Stimulated activated CD4-positive, alpha-beta T cell treated with anti-CD3 and anti-CD28 coated beads, Interleukin-15, amount 100 ng/mL, for 48 hours (primary cell): ENCODE measurements around the gene MED12L.
"Not testable (repeated sequence)": the region's sequence is repeated elsewhere in the genome, so short reads cannot be mapped to it uniquely, and the experiment has no call there.

Experiments
- DNase-seq, 2 donors: peaks; one replicate each; pipeline ENCODE4 v3.0.0-alpha.2; 2020; ENCODE audit warnings: low read depth in 2 of 2

Gene MED12L, protein sequence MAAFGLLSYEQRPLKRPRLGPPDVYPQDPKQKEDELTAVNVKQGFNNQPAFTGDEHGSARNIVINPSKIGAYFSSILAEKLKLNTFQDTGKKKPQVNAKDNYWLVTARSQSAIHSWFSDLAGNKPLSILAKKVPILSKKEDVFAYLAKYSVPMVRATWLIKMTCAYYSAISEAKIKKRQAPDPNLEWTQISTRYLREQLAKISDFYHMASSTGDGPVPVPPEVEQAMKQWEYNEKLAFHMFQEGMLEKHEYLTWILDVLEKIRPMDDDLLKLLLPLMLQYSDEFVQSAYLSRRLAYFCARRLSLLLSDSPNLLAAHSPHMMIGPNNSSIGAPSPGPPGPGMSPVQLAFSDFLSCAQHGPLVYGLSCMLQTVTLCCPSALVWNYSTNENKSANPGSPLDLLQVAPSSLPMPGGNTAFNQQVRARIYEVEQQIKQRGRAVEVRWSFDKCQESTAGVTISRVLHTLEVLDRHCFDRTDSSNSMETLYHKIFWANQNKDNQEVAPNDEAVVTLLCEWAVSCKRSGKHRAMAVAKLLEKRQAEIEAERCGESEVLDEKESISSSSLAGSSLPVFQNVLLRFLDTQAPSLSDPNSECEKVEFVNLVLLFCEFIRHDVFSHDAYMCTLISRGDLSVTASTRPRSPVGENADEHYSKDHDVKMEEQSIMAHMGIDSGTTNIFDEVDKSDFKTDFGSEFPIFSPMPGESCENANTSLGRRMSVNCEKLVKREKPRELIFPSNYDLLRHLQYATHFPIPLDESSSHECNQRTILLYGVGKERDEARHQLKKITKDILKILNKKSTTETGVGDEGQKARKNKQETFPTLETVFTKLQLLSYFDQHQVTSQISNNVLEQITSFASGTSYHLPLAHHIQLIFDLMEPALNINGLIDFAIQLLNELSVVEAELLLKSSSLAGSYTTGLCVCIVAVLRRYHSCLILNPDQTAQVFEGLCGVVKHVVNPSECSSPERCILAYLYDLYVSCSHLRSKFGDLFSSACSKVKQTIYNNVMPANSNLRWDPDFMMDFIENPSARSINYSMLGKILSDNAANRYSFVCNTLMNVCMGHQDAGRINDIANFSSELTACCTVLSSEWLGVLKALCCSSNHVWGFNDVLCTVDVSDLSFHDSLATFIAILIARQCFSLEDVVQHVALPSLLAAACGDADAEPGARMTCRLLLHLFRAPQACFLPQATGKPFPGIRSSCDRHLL (N-terminal part only)

DNA sequence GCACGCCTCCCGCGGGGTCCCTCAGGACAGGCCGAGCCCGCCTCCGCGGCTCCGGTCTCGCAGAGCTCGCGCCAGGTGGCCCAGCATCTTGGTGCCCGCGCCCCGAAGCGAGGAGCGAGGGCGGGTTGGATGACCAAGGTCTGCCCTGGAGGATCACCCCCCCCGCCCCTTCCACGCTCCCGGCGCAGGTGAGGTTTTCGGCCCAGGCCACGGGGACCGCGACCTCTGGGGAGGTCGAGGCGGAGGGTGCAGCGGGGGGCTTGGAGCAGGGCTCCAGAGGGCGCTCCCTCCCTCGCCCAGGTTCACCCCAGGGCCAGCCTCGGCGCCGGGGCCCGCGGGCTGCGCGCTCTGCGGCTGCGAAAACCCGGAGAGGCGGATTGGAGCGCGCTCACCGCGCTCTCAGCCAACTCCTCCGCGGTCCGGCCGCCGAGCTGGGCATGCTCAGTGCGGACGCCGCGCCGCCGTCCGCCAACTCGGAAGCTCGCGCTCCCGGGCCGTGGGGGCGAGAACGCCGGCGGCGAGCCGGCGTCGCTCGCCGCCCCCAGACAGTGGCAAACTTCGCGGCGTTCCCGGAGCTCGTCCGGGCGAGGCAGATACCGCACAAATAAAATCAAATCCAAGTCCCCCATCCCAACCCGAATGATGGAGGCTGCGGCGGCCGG is at the start of gene MED12L:
MED12L (plus strand) TSS at position 438 of the 662 bp plus-strand sequence. CDS start 1,263 bp downstream, outside the sequence.
- peak in 1 of 2 donors; percentile 56 for DNase-seq

DNA sequence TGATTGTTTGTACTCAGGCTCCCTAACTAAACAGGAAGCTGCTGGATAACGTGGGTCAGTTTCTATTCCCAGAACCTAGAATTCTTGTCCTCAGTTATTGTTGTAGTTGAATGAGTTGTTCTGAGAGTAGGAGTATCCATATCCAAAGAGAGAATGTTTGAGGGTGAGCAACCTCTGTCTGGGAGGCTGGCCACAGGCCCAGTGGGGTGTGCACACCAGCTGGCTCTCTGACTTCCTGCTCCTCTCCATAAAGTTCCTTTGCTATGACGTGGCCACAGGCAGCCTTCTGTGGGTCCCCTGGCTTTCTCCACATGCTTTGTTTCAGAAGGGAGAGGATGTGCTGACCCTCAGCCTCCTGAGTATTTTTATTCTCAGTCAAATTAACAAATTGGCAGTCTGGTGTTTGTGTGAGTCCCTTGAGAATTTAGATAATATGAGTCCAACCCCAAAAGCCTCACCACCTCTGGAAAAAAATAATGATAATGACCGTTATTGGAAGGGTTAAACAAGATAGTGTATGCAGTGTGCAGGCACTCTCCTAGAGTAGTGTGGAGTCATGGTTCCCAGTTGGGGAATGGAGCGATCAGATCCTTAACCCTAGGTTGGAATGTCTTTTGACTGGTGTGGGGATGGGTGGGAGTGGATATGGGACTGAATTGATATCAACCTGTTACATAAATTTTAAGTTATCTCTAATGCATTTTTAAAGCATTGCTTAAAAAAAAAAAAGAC is 47.6 kb upstream of the MED12L start:
- DNase-seq: no peak

DNA sequence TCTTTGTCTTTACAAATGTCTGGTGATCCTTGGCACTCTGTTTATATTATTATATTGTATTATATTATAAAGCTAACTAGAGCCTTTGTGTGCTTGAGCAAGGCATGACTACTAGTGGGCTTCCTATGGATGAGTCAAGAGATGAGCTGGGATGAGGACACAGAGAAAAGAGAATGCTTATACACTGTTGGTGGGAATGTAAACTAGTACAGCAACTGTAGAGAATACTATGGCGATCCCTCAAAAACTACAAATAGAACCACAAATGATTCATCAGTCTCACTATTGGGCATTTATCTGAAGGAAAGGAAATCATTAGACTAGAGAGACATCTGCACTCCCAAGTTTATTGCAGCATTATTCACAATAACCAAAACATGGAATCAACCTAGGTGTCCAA is 40.8 kb upstream of the MED12L start:
- no peak for DNase-seq

DNA sequence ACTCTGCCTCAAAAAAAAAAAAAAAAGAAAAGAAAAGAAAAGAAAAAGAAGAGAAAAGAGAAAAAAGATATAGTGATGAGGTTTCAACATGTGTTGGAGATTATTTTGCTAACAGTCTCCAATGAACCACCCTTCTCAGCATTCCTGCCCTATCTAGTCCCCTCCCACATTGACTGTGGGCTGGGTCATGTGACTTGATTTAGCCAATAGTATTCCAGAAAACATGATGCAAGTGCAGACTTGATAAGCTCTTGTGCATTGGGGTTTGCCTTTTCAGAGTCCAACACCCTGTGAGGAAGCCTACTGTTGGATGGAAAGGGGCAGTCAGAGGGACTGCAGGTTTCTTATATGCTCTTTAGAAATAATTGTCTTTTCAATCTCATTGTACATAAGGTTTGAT is 37.8 kb upstream of the MED12L start:
- no peak for DNase-seq

DNA sequence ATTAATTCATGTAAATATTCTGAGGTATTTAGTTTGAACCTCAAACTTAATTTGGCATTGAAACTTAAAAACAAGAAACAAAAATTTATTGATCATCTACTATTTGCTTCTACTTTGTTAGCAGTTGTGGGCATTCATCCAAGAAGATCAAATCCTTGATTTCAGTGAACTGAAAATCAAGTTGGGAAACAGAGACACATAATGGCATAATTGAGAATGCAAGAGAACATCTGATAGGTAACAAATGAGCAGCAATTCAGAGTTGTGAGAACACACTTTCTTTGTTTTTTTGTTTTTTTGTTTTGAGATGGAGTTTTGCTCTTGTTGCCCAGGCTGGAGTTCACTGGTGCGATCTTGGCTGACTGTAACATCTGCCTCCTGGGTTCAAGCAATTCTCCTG is 33.9 kb upstream of the MED12L start:
- DNase-seq: no peak

DNA sequence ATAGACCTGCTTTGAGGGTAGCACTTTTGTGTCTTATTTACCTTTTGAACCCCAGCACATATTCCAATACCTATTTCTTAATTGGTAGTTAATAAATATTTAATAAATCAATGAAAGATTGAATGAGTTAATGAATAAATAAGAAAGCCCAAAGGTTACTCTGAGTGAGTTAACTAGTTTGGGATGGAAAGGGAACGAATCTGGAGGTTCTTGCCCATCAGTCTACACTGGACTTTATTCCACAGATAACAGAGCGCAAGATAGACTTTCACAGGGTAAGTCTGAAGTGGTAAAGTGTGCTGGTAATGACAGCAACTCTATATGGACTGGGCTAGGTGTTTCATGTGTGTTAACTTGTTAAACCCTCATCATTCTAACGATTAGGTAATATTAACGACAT is 33.1 kb upstream of the MED12L start:
- no peak for DNase-seq

DNA sequence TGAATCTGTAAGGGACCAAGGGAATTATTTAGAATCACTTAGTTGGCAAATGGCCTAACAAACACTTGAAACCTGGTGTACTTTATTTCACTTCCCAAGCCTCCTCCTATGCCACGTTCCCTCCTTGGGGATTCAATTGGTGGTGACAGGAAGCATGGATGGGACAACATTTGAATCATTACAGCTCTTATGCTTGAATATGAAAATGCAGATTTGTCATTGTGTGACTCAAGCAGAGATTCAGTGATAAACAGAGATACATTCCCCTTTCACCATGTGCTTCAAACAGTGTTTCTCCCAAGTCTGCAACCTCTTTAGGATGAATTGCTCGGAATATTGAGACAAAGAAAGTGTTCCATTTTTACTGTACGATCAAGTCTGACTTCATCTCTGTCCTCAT is 32.7 kb upstream of the MED12L start:
- DNase-seq: no peak

DNA sequence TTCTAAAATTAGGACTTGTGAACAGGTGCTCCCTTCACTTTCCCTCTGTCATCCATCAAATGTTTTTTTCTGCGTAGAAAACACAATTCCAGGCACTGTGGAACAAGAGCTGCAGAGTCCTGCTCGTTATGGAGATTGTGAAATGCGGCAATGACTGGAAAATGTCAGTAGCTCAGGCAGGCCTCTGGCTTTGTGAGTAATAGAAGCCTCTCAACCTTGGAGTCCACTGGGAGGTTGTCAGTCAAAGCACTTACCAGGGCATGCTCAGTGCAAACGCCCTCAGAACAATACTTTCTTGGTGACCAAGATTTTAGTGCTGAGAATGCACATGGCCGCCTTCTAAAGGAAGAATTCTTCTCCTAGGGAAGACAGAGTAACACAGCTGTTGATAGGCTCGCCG is 26.7 kb upstream of the MED12L start:
- no peak for DNase-seq

DNA sequence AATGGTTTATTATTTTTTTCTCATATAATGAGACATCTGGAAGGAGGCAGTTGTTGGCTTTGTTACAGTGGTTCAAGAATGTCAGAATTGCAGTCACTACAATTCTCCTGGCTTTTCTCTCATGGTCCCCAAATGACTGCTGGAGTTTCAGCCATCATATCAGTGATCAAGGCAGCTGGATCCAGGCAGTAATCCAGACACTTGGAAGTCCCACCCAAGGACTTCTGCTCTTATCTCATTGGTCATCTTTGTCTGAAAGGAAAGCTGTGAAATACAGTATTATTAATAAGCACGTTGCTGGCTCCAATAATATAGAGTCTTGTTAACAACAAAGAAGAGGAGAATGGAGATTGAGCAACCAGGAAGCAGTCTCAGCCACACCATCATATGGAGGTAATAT is 22.9 kb upstream of the MED12L start:
- DNase-seq: no peak

DNA sequence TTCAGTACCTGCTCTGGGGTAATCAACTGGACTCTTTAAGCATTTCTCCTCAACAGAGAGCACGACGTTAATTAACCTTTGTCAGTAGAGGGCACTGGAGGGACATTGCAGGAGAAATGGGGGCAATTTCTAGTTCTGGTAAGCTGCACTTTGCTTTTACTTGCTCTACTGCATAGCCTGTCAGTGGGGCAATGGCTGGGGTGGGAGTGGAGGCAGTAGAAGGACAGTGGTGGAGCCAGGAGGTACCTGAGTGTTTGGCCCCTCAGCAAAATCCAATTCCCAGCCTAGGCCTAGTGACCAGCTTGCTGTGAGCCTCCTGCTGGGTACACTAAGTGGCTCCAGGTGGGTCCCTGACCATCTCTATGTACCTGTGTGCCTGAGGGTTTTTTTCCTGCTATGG is 18.3 kb upstream of the MED12L start:
- DNase-seq: no peak

DNA sequence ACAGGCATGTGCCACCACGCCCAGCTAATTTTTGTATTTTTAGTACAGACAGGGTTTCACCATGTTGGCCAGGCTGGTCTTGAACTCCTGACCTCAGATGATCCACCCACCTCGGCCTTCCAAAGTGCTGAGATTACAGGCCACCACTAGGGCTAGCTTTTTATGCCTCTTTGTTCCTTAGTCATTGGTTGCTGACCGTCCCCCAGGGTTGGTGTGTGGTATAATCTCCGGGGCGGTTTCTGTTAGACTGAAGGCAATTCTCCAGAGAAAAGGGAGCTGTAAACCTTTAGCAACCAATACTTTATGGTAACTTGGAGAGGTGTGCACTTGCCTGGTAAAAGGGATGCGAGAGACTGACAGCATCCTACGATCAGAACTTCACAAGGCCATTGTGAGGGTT is 12.6 kb upstream of the MED12L start:
- DNase-seq: not testable (repeated sequence)

DNA sequence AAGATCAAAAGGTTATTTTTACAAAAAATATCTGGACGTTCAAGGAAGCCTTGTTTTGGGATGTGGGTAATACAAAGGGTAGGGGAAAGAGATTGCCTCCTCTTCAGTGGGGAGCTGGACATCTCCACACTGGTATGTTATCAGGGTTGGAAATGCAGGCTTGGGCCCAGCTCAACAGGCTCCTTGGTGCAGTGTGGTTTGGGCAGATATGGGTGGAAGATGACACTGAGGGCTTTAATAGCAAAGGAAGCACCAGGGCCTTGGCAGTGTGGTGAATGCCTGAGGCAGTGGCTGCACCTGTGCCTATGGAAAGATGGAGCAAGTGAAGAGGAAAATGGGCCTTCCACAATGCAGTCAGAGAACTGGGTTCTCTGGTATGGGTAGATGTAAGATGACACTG is 11.2 kb upstream of the MED12L start:
- no peak for DNase-seq

DNA sequence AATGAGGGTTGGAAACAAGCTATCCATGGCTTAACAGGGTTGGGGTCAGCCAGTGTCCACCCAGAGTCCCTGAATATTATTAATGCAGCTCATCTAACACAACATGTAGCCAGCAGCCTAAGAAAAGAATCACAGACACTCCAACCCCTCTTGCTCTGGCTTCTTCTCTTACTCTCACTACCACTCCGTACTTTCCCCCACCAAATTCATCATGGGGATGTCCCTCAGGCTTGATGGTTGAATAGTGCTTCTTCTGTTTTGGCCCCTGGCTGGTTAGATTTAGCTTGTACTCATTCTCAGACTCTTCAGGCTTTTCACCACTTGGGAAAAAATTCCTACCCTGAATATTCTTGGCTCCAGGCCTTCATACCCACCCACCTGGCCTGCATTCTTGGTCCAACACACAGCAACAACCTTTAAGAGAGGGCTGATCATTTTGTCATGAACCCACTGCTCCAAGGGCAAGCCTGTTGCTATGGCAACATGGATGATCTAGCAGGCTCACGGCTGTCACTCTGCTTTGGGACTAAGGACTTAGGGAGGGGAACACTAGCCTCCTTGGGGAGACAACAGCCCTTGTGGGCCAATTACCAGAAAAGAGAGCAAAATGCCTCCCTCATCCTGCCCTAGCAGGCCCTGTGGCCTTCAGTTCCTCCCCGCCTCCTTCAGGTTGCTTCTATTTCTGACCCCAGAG is 9.4 kb upstream of the MED12L start:
- DNase-seq: no peak

DNA sequence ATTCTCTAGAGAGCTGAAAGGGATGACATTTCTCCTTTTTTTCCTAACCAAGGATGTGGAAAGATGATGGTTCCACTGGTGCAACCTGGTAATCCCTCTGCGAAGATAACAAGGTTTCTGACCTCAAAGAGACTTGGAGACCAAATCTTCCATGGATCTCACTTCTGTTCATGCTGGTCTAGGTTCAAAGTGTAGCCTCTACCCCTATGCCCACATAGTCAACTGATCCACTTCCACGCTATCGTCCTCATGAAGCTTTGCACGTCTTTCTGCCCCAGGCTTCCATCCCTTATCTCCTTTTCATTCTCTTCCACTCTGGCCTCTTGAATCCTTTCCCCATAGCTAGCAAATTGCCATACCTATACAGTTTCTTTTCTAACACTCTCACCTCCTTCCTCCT is 8.8 kb upstream of the MED12L start:
- no peak for DNase-seq

DNA sequence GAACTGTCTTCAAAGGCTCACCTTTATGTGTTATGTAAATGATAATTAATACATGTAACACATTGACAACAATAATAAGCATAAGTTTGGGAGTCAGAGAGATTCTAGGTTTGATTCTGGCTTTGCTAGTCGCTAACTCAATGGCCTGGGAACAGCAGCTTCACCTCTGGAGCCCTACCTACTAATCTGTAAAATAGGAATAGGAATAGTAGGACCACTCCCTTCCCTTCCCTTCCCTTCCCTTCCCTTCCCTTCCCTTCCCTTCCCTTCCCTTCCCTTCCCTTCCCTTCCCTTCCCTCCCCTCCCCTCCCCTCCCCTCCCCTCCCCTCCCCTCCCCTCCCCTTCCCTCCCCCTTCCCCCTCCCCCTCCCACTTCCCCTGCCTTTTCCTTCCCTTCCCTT is 4.4 kb upstream of the MED12L start:
- DNase-seq: not testable (repeated sequence)

DNA sequence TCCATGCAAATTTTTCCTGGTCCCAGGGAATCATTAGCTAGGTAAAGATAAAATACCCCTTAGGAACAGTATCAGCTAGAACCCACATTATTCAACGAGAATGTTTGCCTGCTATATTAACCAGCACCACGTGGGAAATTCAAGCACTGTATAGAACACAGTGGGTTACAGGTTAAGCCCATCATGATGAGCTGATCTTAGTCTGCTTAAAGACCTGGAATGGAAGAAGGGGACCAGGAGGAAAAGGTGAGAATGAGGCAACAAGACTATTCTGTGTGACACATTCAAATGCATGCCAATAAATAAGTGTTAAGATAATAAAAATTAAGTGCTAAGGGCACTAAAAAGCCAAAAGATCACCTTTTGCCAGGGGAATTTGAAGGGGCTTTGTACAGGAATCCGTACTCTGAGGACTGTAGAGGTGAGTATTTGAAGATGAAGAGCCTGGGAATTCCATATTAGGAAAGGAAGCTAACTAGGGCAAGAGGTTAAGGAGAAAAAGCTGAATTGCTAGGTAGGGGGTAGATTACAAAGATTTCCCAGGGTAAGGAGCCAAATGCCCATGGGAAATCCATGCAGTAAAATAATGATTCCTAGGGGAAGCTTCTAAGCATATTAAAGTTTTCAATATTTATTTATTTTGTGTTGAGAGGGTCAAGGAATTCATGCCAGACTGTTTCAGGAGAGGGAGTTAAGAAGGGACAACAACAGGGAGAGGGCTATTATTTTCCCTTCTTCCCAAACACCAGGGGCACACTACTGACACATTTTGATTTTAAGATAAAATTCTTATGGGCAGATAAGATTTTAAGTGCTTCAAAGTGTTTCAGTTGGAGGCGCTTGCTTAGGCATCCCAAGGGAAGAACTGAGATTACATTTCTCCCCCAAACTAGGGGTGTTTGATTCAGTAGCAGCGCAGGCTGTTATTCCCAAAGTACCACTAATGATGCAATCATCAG is 2.3 kb upstream of the MED12L start:
- no peak for DNase-seq

DNA sequence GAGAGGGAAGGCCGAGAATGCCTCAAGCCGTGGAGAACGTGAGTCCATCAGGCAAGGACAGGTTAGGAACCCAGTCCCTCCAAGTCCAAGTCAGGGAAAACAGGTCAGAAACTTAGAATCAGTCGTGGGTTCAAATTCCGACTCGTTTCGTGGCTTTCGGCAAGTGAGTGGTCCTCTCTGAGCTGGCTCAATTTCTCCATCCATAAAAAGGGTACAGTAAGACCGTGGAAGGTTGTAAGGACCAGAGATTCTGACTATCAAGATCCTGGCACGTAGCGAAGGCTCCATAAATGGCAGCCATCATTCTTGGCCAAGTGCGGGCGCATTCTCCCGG is 604 bp upstream of the MED12L start:
- DNase-seq: no peak

DNA sequence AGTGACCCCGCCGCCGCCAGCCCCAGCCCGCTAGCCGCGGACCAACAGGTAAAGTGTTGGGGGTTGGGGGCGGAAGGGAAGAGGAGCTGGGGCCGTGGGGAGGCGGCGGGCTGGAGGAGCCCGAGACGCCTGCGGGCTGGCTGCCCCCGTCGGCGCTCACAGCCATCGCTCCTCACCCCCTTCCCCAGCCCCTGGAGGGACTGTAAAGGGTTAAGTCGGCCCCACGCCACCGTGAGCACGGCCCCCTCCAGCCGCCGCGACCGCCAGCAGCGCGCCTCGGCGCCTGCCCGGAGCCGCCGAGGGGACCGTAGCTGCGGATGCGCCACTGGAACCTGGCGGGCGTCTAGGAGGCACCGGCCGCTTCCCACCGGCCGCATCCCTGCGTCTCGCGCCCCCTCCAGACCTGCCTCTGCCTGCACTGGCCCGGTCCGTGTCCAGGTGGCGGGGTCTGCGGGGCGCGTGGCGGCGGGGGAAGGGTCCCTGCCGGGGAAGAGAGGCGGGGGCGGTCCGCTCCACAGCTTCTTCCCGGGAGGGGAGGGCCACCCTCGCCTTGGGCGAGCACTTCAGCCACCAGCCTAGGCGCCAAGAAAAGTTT is 522 bp downstream of the MED12L start:
- no peak for DNase-seq
